CD4-positive, alpha-beta T cell treated with Interleukin-10 for 1 hour (primary cell): Measurements from ENCODE around the gene ALOXE3.
A peak's percentile ranks its signal among the peaks of the same experiment; 100 is the strongest.
"Not testable (repeated sequence)": the region's sequence is repeated elsewhere in the genome, so short reads cannot be mapped to it uniquely, and the experiment has no call there.

Experiments used
- DNase-seq: peaks from one replicate; pipeline ENCODE4 v3.0.0-alpha.2; 2020

The ALOXE3 gene

GRCh38 chr17:8066841-8067775 is 51.2 kb downstream of the ALOXE3 start:
- no peak for DNase-seq

- no peak for DNase-seq
Observed at GRCh38 chr17:8064561-8065019, 53.7 kb downstream of the ALOXE3 start.

GRCh38 chr17:8063761-8064534 is 54.4 kb downstream of the ALOXE3 start:
- DNase-seq, result no peak

- no peak for DNase-seq
Observed at GRCh38 chr17:8062807-8063483, 55.4 kb downstream of the ALOXE3 start.

GRCh38 chr17:8062435-8062806 is 55.9 kb downstream of the ALOXE3 start:
- no peak for DNase-seq

GRCh38 chr17:8061851-8062250 is 56.5 kb downstream of the ALOXE3 start:
- not testable (repeated sequence) for DNase-seq

- peak; percentile 86 for DNase-seq
Observed at GRCh38 chr17:8060274-8060673, 58.0 kb downstream of the ALOXE3 start.

- DNase-seq, result no peak
Observed at GRCh38 chr17:8059131-8059530, 59.2 kb downstream of the ALOXE3 start.

GRCh38 chr17:8057691-8058114 is 60.6 kb downstream of the ALOXE3 start:
- DNase-seq, result peak; percentile 82

- no peak for DNase-seq
Observed at GRCh38 chr17:8056976-8057625, 61.2 kb downstream of the ALOXE3 start.

GRCh38 chr17:8056232-8056975 is 61.9 kb downstream of the ALOXE3 start:
- peak; percentile 27 for DNase-seq

GRCh38 chr17:8055851-8056231 is 62.5 kb downstream of the ALOXE3 start:
- no peak for DNase-seq

- DNase-seq, result no peak
Observed at GRCh38 chr17:8053600-8053999, 64.7 kb downstream of the ALOXE3 start.

GRCh38 chr17:8052256-8053252 is 65.8 kb downstream of the ALOXE3 start:
- DNase-seq, result no peak

- no peak for DNase-seq
Observed at GRCh38 chr17:8051831-8052230, 66.5 kb downstream of the ALOXE3 start.

- no peak for DNase-seq
Observed at GRCh38 chr17:8048736-8049135, 69.6 kb downstream of the ALOXE3 start.

GRCh38 chr17:8048236-8048635 is 70.1 kb downstream of the ALOXE3 start:
- DNase-seq, result no peak

- no peak for DNase-seq
Observed at GRCh38 chr17:8047769-8048110, 70.6 kb downstream of the ALOXE3 start.

- DNase-seq, result no peak
Observed at GRCh38 chr17:8046929-8047768, 71.2 kb downstream of the ALOXE3 start.
